K562 (cell line): Measurements from ENCODE around the gene MAML3. TPM values are rescaled to one million over a fixed set of nuclear protein-coding genes. Genes with fewer than 3 reads are reported as not detected.

Experiments used
- ATAC-seq: fragments of 200-7000 bp; cut with Tn5 transposase; 3 replicates; pipeline ENCODE4 v1.9.1; 2020; ENCODE audit warnings: moderate library complexity
- BruUV-seq: library from RNA; stranded (reverse); fragments of 400-500 nt; replicated peaks from 2 replicates; lab custom pipeline; 2021; lab: Mats Ljungman, UMichigan
- CTCF ChIA-PET: fragments of 300-600 bp; formaldehyde crosslinking; extraction: SDS; loops from one replicate; lab custom pipeline; 2021; ENCODE audit warnings: low intra/inter-chr PET ratio; lab: Yijun Ruan, JAX
- POLR2A ChIA-PET: fragments of 300-600, 350-650 bp; sonication (Branson Sonifier 250); formaldehyde crosslinking; extraction: SDS; loops from one replicate; lab custom pipeline; 2021; ENCODE audit warnings: antibody characterized with exemption, inconsistent platforms; lab: Yijun Ruan, JAX
- DNase-seq, 4 experiments: peaks; one replicate each; pipeline versions ENCODE4 v3.0.0 to v3.0.0-alpha.2; 2011 to 2018; ENCODE audit warnings: low spot score in 3 of 4, mixed read lengths in 3 of 4; ENCODE audit errors: extremely low read depth in 1 of 4
- FAIRE-seq: peaks from 2 replicates; lab custom pipeline; 2011; peaks lifted over from hg19 to GRCh38; lab: Jason Lieb, UNC
- H2AFZ ChIP-seq: 2 replicates; pipeline ENCODE4 v1.6.0; 2011; ENCODE audit warnings: low read depth, low read length, control low read depth, inconsistent platforms
- H3K27ac ChIP-seq: fragments of 200-600 bp; 3 replicates; pipeline ENCODE4 v1.8.0; 2011; ENCODE audit warnings: low read depth, mild to moderate bottlenecking, control low read depth, inconsistent platforms, low read length, moderate library complexity, mixed read lengths; ENCODE audit errors: extremely low read depth
- H3K27me3 ChIP-seq, 2 experiments: fragments of 300-600 bp in 1 of 2; 2 replicates in 1 of 2; 3 replicates in 1 of 2; pipeline versions ENCODE4 v1.6.0 to v1.8.0; 2011; ENCODE audit warnings: inconsistent platforms in 2 of 2, low read length in 2 of 2, mild to moderate bottlenecking in 1 of 2, mixed read lengths in 1 of 2, moderate library complexity in 1 of 2; ENCODE audit not compliant: control insufficient read depth in 2 of 2, insufficient read depth in 2 of 2
- H3K36me3 ChIP-seq: fragments of 300-600 bp; 3 replicates; pipeline ENCODE4 v1.8.0; 2011; ENCODE audit warnings: mild to moderate bottlenecking, low read length, inconsistent platforms; ENCODE audit not compliant: control insufficient read depth, insufficient read depth
- H3K4me1 ChIP-seq, 2 experiments: fragments of 200-600 bp in 1 of 2; replicated peaks in 1 of 2; 2 replicates in 1 of 2; 3 replicates in 1 of 2; pipeline versions ENCODE4 v1.5.1 to v1.8.0; 2011; ENCODE audit warnings: inconsistent platforms in 2 of 2, low read length in 2 of 2, mild to moderate bottlenecking in 1 of 2, mixed read lengths in 1 of 2, moderate library complexity in 1 of 2; ENCODE audit not compliant: control insufficient read depth in 2 of 2, insufficient read depth in 2 of 2
- H3K4me2 ChIP-seq: 2 replicates; pipeline ENCODE4 v1.6.1; 2011; ENCODE audit warnings: low read length, control low read depth, inconsistent platforms, mixed read lengths; ENCODE audit not compliant: insufficient read depth
- H3K4me3 ChIP-seq: fragments of 200-600 bp; sonication (generic), shearing (Covaris generic); 2 replicates; pipeline ENCODE4 v1.5.1; 2016; ENCODE audit warnings: control low read depth, inconsistent platforms
- H3K79me2 ChIP-seq: fragments of 200-600 bp; 3 replicates; pipeline ENCODE4 v1.8.0; 2011; ENCODE audit warnings: low read length, inconsistent platforms; ENCODE audit not compliant: control insufficient read depth, insufficient read depth
- H3K9ac ChIP-seq, 2 experiments: 2 replicates each; pipeline versions ENCODE4 v1.6.0 to v1.6.1; 2011; ENCODE audit warnings: low read depth in 2 of 2, low read length in 2 of 2, control low read depth in 1 of 2, inconsistent platforms in 1 of 2, mild to moderate bottlenecking in 1 of 2, mixed read lengths in 1 of 2; ENCODE audit not compliant: insufficient read depth in 1 of 2
- H3K9me1 ChIP-seq: one replicate; pipeline ENCODE4 v1.6.0; 2011; ENCODE audit warnings: inconsistent platforms, mild to moderate bottlenecking, low read length, moderate library complexity; ENCODE audit not compliant: control insufficient read depth, insufficient read depth
- H3K9me3 ChIP-seq: replicated peaks from 2 replicates; pipeline ENCODE4 v1.5.1; 2011; ENCODE audit warnings: low read depth, low read length, inconsistent platforms; ENCODE audit not compliant: control insufficient read depth, insufficient read depth
- H4K20me1 ChIP-seq: replicated peaks from 2 replicates; pipeline ENCODE4 v1.6.1; 2011; ENCODE audit warnings: low read length, inconsistent platforms, mixed read lengths; ENCODE audit not compliant: control insufficient read depth, insufficient read depth
- ATF6 ChIP-seq: sonication (generic); formaldehyde crosslinking; IDR thresholded peaks from 2 replicates; pipeline ENCODE4 v1.4.0; 2020; ENCODE audit warnings: mild to moderate bottlenecking, missing genetic modification reagents
- E2F5 ChIP-seq: sonication (generic); formaldehyde crosslinking; IDR thresholded peaks from 2 replicates; pipeline ENCODE4 v1.8.0; 2022; ENCODE audit warnings: mild to moderate bottlenecking, missing genetic modification reagents
- HLTF ChIP-seq: fragments of 450-650 bp; IDR thresholded peaks from 2 replicates; pipeline ENCODE4 v1.6.1; 2016
- IRF2 ChIP-seq: sonication (generic); formaldehyde crosslinking; IDR thresholded peaks from 2 replicates; pipeline ENCODE4 v1.8.1; 2022; ENCODE audit warnings: mild to moderate bottlenecking, missing genetic modification reagents
- NFIC ChIP-seq: fragments of 450-650 bp; IDR thresholded peaks from 2 replicates; pipeline ENCODE4 v1.6.1; 2017; ENCODE audit warnings: mild to moderate bottlenecking, inconsistent platforms
- ZNF41 ChIP-seq: fragments of 250-450 bp; sonication (Bioruptor Pico); conservative IDR thresholded peaks from 2 replicates; pipeline ENCODE4 v1.4.0; 2020; ENCODE audit warnings: mild to moderate bottlenecking
- ZNF586 ChIP-seq: fragments of 450-650 bp; formaldehyde crosslinking; conservative IDR thresholded peaks from 2 replicates; pipeline ENCODE4 v1.4.0; 2020; ENCODE audit warnings: mild to moderate bottlenecking, moderate library complexity
- ZNF668 ChIP-seq: fragments of 250-450 bp; sonication (Bioruptor Pico); IDR thresholded peaks from 2 replicates; pipeline ENCODE4 v1.8.0; 2022; ENCODE audit warnings: mild to moderate bottlenecking, inconsistent platforms
- ZSCAN32 ChIP-seq: fragments of 450-650 bp; formaldehyde crosslinking; IDR thresholded peaks from 2 replicates; pipeline ENCODE4 v1.4.0; 2020; ENCODE audit warnings: mild to moderate bottlenecking, moderate library complexity
- WGBS: fragments of 100-300 bp; shearing (Covaris generic); methylation state at CpG from one replicate; pipeline ENCODE4 v1.1.6; 2016; ENCODE audit warnings: low coverage, mixed read lengths; ENCODE audit not compliant: insufficient coverage; ENCODE audit errors: missing lambda C conversion rate; 5-methylcytosine and 5-hydroxymethylcytosine counted together
- in situ Hi-C: fragments of 300-500 bp; cut with MboI; formaldehyde crosslinking; loops from 4 replicates; pipeline ENCODE4 v1.15.0; 2018; ENCODE audit warnings: inconsistent platforms, mixed read lengths
- intact Hi-C: fragments of 100-400 bp; cut with micrococcal nuclease; formaldehyde crosslinking; loops from 2 replicates; pipeline ENCODE4 v1.14.2; 2022
- polyA plus RNA-seq, 8 experiments: library from polyadenylated mRNA; depleted of rRNA in 4 of 8; stranded (reverse) in 5 of 8; unstranded in 3 of 8; fragments of >200 nt; fragmentation: Nextera tagmentation in 2 of 8; fragmentation: Illumina TruSeq in 1 of 8; extraction: Ambion mirVana in 2 of 8; extraction: Trizol in 1 of 8; gene quantifications; 2 replicates each; pipeline versions ENCODE4 v1.2.1 to v1.2.3, GENCODE V29; 2011 to 2014; ENCODE audit warnings: inconsistent platforms in 1 of 8, missing spikeins in 1 of 8
- total RNA-seq, 7 experiments: library from RNA; depleted of rRNA in 6 of 7; stranded (reverse); fragments of >200 nt in 6 of 7; fragmentation: Illumina TruSeq in 2 of 7; extraction: Trizol in 2 of 7; gene quantifications; 2 replicates each; pipeline versions ENCODE4 v1.2.1 to v1.2.3, GENCODE V29; 2011 to 2021; ENCODE audit warnings: low replicate concordance in 1 of 7

The MAML3 gene
- total and polyA plus RNA-seq, 9 of the 15 experiments (the other 6 are each of a cell fraction or from before 2014, with no cell fraction given) = 0.01 to 0.55 (median 0.25) TPM

DNA sequence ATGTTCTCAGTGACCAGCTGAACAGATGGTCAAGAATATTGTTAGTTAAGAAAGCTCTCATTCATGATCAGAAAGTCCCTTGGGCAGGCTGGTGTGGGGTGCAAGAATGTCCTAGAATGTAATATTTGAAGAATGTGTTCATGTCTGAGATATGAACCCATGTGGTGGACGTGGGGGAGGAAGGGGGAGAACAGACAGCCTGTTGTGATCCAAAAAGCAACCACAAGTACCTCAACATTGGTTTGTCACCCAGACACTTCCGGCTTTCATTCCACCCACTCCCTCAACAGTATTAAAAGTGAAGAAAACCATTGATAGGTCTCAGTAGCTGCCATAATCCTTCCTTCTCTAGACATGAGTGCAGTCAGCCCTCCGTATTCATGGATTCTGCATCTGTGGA is 82.2 kb downstream of the MAML3 start:
- H3K27me3 ChIP-seq = peaks cover 2 to 4% of the 10 kb centered on the region in 2 experiments; a peak in 3 of 5 replicates
- ATAC-seq (no peak), DNase-seq (no peak), FAIRE-seq (no peak)
- H3K9ac ChIP-seq = no peak overlapping the region
- in situ Hi-C loops (no loop called here), intact Hi-C loops (no loop called here)
- H3K79me2 ChIP-seq = no peaks in the 10 kb centered on the region
- 0% methylated on average over 3 of the region's 3 CpGs for WGBS
- no peaks in the 10 kb centered on the region for H3K9me3 ChIP-seq
- no peaks in the 10 kb centered on the region for H3K4me1 ChIP-seq
- no peaks in the 10 kb centered on the region for H3K9me1 ChIP-seq
- no peak overlapping the region for H3K4me3 ChIP-seq
- H4K20me1 ChIP-seq = no peaks in the 10 kb centered on the region
- CTCF ChIA-PET = no interaction called here
- H3K4me2 ChIP-seq = no peak overlapping the region
- TF ChIP-seq ZNF586 (no peak), ZSCAN32 (no peak), IRF2 (no peak), ZNF41 (no peak), NFIC (no peak), HLTF (no peak), ZNF668 (CRISPR knock-in tag) (no peak), E2F5 (CRISPR knock-in tag) (no peak), ATF6 (CRISPR knock-in tag) (no peak)
- TF ChIP-seq, all 486 proteins: peak for 0
- POLR2A ChIA-PET = interaction anchor here (0.6 kb wide), 1 partner anchor 574 kb away, joined by 3 read pairs; no protein-coding TSS in a partner anchor
- Histone ChIP-seq H2AFZ (no peak overlapping the region), H3K27ac (no peak overlapping the region), H3K36me3 (no peaks in the 10 kb centered on the region)
- no TSS peak for BruUV-seq
